ENCODE data around the gene FBXW11. TPM values are rescaled to one million over a fixed set of nuclear protein-coding genes. Genes with fewer than 3 reads are reported as not detected.

Gene FBXW11
- total and polyA plus RNA-seq, 2 of the 13 experiments (the other 11 are each of a cell fraction or from before 2014, with no cell fraction given), result 31.7 to 53.6 TPM

- no peak for TF ChIP-seq ZNF512 (CRISPR knock-in tag; IDR thresholded peaks at IDR 0.05)
- no peak for TF ChIP-seq FOSL2 (CRISPR knock-in tag; IDR thresholded peaks at IDR 0.05)
- no peak for TF ChIP-seq MXI1 (IDR thresholded peaks at IDR 0.05; ENCODE audit: borderline replicate concordance, low read depth, low read length)
Observed at GRCh38 chr5:171813270-171813669, 193.2 kb downstream of the FBXW11 start (continued).

Other genes with a start within 250 kb of the FBXW11 start
- gene SMIM23, start 220.8 kb downstream of the FBXW11 start, total RNA-seq (2016; rRNA removed; fragmentation: Illumina TruSeq; extraction: Trizol), result not detected in 2 replicates
- not detected in 2 replicates for gene SMIM23, start 220.8 kb downstream of the FBXW11 start, polyA plus RNA-seq (2011; rRNA removed)
- 6.2 and 7.2 TPM in 2 replicates for gene STK10, start 181.6 kb upstream of the FBXW11 start, total RNA-seq (2016; rRNA removed; fragmentation: Illumina TruSeq; extraction: Trizol)
- gene STK10, start 181.6 kb upstream of the FBXW11 start, polyA plus RNA-seq (2011; rRNA removed), result 7.0 and 7.8 TPM in 2 replicates
- not detected in 2 replicates for gene EFCAB9, start 187.5 kb upstream of the FBXW11 start, total RNA-seq (2016; rRNA removed; fragmentation: Illumina TruSeq; extraction: Trizol)
- gene EFCAB9, start 187.5 kb upstream of the FBXW11 start, polyA plus RNA-seq (2011; rRNA removed), result not detected in 2 replicates

All from HepG2 (cell line).